NB4 (cell line): ENCODE measurements around the gene NDUFA9.
A peak's percentile ranks its signal among the peaks of the same experiment; 100 is the strongest.

ENCODE experiments used
- DNase-seq: peaks from one replicate; pipeline ENCODE4 v3.0.0; 2010; ENCODE audit warnings: low read depth
- H3K4me3 ChIP-seq: one replicate; pipeline ENCODE4 v1.5.1; 2011; ENCODE audit warnings: mild to moderate bottlenecking, low read depth, low read length, moderate library complexity
- MYC ChIP-seq: IDR thresholded peaks from 2 replicates; pipeline ENCODE4 v1.6.1; 2011; ENCODE audit warnings: low read depth, low read length
- POLR2A ChIP-seq: IDR thresholded peaks from 2 replicates; pipeline ENCODE4 v1.6.1; 2011; ENCODE audit warnings: mild to moderate bottlenecking; ENCODE audit not compliant: insufficient read length; ENCODE audit errors: extremely low read depth
- TF ChIP-seq, protein P1 (sequence below): IDR thresholded peaks from 2 replicates; pipeline ENCODE4 v1.6.1; 2011; ENCODE audit warnings: low read depth, low read length
- TF ChIP-seq, protein P2 (sequence below): IDR thresholded peaks from one replicate; pipeline ENCODE4 v1.5.1; 2012; ENCODE audit warnings: low read depth, low read length

Gene NDUFA9

DNA sequence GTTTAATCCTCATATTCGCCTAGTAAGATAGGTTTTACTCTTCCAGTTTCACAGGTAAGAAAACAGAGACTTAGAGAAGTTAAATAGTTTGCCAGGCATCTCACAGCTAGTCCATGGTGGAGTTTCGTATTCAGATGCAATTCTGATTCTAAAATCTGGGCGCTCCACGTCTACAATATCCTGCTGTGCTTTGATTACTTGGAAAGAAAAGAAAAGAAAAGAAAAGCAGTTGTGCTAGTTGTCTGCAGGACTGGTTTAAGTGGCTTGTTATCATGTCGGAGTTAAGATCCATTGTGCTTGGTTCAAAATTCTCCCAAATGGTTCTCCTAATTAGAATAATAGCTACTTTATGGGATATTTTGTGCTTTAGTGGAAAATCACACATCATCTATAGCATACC, 18.7 kb upstream of the NDUFA9 start:
- no peak for DNase-seq
- TF ChIP-seq, protein P1, sequence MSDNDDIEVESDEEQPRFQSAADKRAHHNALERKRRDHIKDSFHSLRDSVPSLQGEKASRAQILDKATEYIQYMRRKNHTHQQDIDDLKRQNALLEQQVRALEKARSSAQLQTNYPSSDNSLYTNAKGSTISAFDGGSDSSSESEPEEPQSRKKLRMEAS = no peak
- TF ChIP-seq, protein P2, sequence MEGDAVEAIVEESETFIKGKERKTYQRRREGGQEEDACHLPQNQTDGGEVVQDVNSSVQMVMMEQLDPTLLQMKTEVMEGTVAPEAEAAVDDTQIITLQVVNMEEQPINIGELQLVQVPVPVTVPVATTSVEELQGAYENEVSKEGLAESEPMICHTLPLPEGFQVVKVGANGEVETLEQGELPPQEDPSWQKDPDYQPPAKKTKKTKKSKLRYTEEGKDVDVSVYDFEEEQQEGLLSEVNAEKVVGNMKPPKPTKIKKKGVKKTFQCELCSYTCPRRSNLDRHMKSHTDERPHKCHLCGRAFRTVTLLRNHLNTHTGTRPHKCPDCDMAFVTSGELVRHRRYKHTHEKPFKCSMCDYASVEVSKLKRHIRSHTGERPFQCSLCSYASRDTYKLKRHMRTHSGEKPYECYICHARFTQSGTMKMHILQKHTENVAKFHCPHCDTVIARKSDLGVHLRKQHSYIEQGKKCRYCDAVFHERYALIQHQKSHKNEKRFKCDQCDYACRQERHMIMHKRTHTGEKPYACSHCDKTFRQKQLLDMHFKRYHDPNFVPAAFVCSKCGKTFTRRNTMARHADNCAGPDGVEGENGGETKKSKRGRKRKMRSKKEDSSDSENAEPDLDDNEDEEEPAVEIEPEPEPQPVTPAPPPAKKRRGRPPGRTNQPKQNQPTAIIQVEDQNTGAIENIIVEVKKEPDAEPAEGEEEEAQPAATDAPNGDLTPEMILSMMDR = no peak
- TF ChIP-seq POLR2A (no peak), MYC (no peak)
- H3K4me3 ChIP-seq = no peak overlapping the region

DNA sequence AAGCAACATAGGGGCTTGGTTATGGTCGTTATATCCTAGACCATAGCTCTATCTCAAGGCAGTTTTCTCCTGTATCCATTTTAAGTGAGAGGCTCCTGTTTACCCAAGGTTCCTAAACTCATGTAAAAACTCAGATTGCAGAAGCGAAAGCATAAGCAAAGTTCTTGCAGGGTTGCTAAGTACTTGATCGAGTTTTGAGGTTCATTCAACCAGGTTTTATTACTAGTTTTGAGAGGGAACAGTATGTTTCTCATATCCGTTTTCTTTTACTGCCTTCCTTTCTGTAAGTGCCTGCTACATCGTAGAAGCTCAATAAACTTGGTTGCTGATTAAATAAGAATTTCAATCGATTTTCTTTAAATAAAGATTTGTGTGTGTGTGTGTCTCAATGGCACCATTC, 5.2 kb upstream of the NDUFA9 start:
- no peak for DNase-seq
- TF ChIP-seq, protein P1 = no peak
- TF ChIP-seq MYC (no peak), POLR2A (no peak)
- TF ChIP-seq, protein P2 = no peak
- no peak overlapping the region for H3K4me3 ChIP-seq

DNA sequence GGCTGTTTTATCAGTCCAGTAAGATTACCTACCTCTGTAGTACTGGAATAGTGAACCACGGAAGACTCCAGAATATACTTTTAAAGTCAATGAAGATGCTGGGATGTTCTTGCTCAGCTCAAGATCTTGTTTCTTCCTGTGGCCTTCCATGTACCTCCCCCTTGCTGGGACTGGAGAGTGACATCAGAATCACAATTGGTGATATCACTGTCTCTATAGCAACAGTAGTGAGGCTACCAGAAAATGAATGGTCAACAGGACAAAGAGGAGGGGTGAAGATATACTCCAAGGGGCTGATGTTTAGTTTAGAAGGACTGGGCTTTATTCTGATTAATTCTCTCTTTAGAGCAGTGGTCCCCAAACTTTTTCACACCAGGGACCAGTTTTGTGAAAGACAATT, 3.9 kb upstream of the NDUFA9 start:
- TF ChIP-seq, protein P1 = no peak
- TF ChIP-seq MYC (no peak), POLR2A (no peak)
- TF ChIP-seq, protein P2 = no peak
- no peak overlapping the region for H3K4me3 ChIP-seq
- DNase-seq = no peak

DNA sequence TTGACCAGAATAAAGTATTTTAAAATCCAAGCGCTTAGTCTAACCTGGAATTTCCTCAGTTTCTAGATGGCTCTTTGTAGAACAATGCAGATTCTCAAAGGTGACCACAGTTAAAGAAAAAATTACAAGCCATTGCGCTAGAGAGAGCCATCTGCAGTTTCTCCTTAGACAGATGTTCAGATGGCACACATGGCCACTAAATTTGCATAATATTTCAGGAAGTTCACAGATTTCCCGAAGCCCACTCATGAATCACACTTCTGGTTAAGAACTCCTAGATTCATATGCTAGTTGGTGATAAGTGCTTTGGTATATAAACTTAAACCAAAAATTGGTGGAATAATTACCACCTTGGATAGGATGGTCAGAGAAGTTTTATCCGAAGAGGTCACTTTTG, 812 bp upstream of the NDUFA9 start:
- TF ChIP-seq, protein P2 = no peak
- TF ChIP-seq POLR2A (no peak), MYC (peak; percentile 18; the same call in 1 of the 2 replicates)
- TF ChIP-seq, protein P1 = peak; percentile 53; the same call in 1 of the 2 replicates
- peak; percentile 47 for DNase-seq
- H3K4me3 ChIP-seq = peak overlapping the region; percentile 97

DNA sequence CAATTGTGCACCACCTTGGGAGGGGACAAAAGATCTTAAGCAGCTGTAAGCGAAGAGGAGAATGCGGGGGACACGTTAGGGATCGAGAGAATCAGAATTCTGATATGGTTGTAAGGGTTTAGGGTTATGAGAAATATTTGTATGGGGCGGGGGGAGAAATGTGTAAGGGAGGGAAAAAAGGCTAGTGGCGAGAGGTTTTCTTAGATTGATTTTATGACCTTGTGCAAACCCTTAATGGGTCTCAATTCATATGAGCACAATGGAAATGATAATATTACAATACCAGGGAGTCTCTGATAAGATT, 396 bp downstream of the NDUFA9 start:
- TF ChIP-seq POLR2A = no peak
- TF ChIP-seq, protein P2 = no peak
- no peak for TF ChIP-seq MYC
- TF ChIP-seq, protein P1 = no peak
- H3K4me3 ChIP-seq = peak overlapping the region; percentile 97
- DNase-seq = no peak

DNA sequence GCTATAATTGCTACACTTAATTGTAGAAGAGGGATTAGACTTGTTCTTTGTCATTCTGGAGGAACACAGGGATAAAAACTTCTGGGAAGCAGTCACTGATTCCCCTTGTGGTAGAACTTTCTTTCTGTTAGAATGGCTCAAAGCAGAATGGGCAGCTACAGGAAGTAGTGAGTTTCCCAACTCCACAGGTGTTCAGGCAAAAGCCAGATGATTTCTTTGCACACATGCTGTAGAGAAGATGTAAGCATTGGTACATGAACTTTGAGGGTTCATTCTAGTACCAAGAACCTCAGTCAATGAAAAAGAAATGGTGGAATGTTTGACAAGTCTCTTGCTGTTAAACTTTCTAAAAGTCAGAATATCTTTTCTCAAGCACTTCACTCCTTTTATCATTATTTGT, 4.3 kb downstream of the NDUFA9 start:
- no peak overlapping the region for H3K4me3 ChIP-seq
- TF ChIP-seq, protein P1 = no peak
- DNase-seq = no peak
